HG03139 (cell line): ENCODE measurements around the gene TRPM3.
A peak's percentile ranks its signal among the peaks of the same experiment; 100 is the strongest.

Experiments used
- ATAC-seq: cut with Tn5 transposase; IDR thresholded peaks from one replicate; pipeline ENCODE4 v1.9.1; 2021; ENCODE audit not compliant: unreplicated experiment

Gene TRPM3

DNA sequence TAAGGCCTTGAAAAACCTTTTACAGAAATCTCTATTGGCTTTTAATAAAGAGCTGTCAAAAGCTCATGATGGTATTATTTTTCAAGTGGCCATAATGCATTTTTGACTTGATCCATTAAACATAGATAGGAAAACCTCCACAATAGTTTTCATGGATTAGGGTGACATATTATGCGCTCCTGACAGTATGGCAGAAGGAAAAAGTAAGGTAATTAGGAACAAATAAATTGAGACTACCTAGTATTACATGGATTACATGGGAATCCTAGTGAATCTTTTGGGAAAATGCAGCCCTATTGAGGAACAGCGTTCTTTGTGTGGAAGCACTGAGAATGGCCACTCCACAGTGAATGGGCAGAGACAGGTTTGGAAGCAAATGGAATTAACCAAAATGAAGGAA is 171.2 kb downstream of the TRPM3 start:
- no peak for ATAC-seq

DNA sequence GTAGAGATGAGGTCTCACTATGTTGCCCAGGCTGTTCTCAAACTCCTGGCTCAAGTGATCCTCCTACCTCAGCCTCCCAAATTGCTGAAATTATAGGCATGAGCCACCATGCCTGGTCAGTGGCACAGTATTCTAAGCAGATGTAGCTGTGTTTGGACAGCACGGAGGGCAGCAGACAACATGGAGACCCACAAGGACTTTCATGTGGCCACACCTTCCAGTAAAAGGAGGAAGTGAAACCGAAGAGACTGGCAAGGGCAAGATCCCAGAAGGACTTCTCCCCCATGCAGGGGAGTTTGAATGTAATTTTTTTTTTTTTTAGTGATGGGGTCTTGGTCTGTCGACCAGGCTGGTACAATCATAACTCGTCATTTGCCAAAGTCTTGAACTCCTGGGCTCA is 172.2 kb downstream of the TRPM3 start:
- ATAC-seq = no peak

DNA sequence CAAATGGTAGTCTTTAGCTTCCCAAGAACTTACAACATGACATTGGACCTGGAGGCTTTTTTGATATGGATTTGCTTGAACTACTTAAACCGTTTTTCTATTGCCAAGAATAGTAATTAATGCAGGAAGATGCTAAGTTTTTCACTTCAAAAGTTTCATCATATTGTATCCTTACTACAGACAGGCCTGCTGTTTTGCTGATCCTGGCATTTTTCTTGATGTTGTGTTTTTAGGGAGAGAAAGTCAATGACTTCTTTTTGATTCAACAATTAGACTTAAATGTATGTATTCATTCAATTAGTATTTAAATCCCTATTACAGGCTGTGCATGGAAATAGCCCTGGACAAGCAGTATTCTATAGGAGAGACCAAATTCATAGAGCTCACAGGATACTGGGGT is 172.7 kb downstream of the TRPM3 start:
- ATAC-seq = no peak

DNA sequence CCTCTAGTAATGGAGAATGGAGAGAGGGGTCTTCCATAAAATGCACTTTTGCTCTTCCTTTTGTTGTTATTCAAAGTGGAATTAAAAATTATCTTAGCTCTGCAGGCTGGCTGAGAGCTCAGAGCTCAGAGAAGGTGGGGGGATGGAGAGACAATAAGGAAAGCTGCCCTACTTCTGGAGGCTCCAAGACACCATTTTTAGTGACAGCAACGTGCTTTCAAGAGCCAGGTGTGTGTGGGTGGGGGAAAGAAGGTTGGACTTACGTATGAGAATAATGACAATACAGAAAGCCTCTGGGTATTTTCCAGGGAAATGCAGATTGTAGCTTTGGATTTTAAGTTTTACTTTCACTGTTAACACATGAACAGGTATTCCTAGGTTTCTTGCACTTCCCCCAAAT is 173.9 kb downstream of the TRPM3 start:
- no peak for ATAC-seq

DNA sequence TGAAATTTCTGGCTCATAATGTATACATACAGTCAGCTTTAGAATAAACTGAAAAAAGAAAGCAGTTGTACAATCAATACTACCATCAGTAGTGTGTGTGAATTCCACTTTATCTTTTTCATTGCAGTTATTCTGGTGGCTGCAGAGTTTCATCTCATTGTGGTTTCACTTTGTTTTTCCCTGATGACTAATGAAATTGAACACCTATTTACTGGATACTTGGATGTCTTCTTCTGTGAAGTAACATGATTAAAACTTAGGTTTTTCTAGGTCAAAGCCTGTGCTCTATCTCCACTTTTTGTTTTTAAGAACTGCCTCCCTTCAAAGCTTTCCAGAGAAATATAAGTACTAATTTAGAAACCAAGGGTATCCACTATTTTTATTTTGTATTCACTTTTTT is 174.3 kb downstream of the TRPM3 start:
- no peak for ATAC-seq

DNA sequence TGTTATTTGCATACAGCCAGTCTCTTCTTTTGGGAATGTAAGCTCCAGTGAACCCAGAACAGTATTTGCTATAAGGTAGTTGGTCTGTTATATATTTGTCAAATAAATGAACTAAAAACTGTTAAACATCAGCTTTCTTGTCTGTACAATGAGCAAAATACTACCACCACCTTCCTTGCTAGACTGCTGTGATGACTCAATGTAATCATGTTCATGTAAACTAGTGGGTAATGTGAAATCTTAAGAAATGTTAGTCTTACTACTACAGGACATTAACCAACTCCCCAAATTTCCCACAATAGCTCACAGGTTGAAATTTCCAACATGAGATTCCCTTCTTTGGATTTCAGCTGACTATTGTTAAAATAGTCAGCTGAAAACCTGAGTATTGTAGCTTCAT is 176.1 kb downstream of the TRPM3 start:
- no peak for ATAC-seq

DNA sequence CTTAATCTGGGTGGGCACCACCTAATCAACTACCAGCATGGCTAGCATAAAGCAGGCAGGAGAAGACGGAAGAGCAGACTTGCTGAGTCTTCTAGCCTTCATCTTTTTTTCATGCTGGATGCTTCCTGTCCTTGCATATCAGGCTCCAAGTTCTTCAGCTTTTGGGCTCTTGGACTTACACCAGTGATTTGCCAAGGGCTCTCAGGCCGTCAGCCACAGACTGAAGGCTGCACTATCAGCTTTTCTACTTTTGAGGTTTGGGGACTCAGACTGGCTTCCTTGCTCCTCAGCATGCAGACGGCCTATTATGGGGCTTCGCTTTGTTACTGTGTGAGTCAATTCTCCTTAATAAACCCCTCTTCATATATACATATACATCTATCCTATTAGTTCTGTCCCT is 180.2 kb downstream of the TRPM3 start:
- ATAC-seq = no peak

DNA sequence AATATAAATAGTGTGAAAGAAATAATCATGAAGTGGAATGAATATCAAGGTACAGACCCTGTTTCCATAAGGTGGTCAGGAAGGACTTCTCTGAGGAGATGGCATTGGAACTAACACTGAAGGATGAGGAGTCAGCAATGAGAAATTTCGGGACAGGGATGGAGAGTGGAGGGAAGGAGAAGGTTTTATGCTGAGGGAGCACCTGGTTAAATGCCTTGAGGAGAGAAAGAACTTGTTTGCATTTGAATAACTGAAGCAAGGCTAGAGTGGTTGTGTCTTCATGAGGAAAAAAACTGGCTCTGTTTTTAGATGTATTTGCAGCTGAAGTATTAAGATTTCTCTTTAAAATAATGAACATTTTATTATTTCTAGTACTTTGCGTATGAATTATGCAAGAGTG is 180.8 kb downstream of the TRPM3 start:
- no peak for ATAC-seq

DNA sequence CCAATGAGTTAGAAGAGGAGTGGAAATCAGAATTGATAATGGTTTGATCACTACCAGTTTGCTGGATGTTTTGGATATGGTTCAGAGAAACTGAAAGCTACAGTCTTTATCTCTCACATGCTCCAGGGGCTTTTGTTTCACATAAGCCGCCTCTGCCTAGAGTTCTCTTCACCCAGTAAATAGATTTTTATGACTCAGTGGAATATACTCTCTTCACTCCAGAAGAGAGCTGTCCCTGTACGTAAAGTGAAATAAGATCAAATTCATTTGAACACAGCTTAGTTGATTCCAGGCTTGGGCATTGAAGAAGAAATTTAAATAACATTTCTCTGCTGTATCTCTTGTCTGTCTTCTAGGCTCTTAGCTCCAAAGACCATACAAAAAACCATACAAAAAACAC is 184.9 kb downstream of the TRPM3 start:
- no peak for ATAC-seq

DNA sequence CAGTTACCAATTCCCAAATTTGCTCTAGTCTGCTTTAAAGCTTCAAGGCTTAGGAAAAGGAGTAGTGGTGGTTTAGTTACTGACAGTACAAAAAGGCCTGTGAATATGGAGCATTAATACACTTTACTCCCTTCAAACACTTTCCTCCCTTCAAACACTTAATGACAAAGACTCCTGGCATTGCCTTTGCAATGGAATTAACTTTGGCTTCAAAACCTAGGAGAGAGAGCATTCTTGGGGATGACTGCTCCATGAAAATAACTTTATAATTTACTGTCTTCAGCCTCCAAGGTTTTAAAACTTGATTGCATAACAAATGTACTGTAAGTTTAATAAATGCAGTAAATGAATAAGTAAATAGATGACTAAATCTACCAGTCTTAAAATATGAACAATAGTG is 185.6 kb downstream of the TRPM3 start:
- ATAC-seq = no peak

DNA sequence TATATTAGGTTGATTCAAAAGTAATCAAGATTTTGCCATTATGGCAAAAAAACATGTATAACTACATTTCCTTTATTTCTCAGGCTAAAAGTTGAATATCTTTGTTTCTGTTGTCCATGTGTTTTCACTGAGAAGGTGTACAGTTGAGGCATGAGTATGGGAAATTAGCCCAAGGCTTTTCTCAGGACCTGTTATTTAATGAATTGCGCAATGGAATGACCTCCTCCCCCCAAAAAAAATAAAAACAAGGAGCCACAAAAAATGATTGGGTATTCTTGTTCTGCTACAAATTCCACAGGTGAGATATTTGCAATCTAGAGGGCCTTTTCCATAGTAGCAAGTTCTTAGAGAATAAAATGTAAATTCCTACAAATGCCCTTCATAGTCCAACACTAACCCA is 186.8 kb downstream of the TRPM3 start:
- no peak for ATAC-seq

DNA sequence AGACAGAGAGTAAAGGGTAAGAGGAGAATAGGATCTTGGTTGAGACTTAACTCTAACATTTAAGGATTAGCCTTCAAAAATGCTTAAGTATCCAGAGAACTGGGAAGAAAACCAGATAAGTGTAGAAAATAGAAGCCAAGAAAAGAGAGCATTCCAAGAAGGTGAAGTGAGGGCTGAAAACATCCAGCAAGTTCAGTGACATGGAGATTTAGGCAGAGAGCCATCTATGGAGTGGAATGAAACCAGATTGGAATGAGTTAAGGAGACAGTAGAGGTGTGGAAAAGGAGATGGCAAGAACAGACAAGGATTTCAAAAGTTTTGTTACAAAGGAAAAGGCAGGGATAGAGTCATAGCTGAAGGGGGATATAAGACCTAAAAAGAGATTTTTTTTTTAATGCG is 188.1 kb downstream of the TRPM3 start:
- ATAC-seq = no peak

DNA sequence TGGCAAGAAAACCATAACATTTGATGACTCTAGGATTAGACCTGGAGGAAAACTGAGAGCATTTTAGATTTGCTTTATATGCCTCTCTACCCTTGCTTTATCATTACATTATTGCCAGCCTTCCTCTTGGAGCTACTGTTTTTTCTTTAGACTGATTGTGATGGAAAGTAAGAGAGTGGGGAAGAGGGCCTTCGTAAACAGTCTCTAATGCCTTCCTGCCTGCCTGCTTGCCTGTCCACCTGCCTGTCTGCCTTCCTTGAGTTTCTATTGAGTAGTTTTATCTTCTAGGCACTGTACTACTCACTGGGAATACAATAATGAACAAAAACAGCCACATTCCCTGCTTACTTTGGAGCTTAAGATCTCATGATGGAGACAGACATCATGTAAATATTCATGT is 189.3 kb downstream of the TRPM3 start:
- ATAC-seq = no peak

DNA sequence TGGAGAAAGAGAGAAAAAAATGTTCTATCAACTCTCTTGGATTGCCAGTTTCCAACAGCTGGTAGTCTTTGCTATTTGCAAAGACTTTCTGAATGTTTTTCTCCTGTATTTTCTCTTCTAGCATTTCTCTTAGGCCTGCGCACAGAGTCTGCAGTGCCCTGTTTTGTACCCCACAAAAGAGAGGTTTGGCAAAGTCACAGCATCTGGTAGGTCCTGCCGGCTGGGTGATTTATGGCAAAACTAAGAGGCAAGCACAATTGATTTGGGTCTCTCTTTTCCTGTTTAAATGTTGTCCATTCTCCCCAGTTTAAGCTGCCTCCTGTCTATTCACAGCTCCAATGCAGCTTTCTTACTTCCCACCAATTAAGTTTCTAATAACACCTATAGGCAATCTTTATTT is 193.9 kb downstream of the TRPM3 start:
- ATAC-seq = no peak

DNA sequence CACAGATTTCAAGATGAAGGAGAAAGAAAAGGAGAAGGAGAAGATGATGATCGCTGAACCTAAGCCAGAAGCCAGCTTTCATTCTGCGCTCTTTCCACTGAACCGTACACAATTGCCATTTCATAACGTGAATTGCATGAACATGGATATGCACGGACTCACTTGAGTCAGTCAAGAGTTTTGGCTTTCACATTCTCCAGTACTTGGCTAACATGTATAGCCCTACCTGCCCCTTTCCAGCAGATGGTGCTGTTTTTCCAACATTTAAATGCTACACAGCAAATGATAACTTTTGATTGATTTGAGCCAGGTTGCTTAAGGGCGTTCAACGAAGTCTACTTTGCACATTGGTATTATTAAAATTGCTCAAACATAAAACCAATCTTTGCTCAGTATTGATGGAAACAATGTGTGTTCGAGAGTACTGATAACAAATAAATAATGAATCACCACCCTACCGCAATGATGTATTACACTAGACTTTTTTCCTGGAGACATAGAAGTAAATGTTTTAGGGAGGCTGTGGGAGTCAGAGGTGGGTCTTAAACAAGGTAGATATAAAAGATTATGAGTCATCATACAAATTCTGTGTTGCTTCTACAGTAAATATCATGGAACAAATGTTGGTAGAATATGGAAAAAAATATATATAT is 196.4 kb downstream of the TRPM3 start:
- peak; percentile 80 for ATAC-seq

DNA sequence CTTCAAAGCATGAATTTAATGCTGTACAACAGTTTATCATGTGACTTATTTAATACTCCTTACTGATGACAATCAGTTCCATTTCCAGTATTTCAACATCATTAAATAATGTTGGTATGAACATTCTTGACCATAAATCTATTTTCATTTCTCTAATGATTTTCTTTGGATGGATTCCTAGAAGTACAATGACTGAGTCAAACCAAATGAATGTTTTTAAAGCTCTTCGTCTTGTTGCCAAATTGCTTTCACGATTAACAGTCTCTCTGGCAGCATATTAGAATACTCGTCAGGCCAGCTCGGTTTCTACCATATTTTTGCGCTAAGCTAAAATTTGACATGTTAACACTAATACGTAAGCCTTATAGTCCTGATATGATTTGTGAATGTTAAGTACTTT is 197.0 kb downstream of the TRPM3 start:
- no peak for ATAC-seq

DNA sequence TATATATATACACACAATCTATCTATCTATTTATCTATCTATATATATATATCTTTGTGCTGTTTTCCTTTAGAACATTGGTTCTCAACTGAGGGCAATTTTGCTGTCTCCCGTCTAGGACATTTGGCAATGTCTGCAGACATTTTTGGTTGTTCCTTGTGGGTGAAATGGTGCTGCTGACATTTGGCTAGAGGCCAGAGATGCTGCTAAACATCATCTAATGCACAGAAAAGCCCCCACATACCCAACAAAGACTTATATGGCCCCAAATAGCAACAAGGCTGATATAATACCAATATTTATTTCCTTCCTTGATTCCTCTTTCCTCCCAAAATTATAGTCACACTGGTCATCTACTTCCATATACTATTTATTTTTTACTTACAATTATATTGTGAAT is 197.5 kb downstream of the TRPM3 start:
- ATAC-seq = no peak

DNA sequence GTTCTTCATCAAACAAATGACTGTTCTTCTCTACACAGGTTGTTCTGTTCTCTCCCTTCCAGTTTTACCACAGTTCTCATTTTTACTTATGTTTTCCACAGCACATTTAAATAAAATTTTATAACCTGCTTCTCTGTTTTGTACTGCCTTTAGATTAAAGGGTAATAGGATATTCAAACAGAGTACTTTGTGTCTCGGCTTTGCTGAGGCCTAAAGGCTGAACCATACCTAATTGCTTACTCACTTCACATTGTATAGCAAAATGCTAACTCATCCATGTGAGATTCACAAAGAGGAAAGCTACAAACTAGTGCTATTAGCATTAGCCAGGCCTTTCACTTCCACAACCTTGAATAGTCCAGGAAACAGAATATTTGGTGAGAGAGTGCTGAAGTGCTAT is 200.3 kb downstream of the TRPM3 start:
- ATAC-seq = no peak

DNA sequence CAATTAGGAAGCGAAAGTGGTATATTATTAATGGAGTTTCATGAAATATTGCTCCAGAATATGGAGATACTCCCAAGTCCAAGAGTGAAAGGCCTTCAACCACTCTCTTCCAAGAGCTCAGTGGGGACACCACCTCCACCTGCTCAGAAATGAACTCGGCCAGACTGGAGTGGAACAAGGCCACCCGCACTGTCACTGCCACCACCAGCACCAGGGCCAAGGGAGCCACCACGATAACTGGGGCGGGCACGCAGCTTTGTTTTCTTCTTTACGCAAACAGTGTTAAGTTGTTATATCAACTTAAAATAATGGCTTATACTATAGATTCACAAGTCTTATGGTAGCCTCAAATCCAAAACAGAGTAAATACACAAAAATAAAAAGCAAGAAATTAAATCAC is 204.1 kb downstream of the TRPM3 start:
- ATAC-seq = no peak

DNA sequence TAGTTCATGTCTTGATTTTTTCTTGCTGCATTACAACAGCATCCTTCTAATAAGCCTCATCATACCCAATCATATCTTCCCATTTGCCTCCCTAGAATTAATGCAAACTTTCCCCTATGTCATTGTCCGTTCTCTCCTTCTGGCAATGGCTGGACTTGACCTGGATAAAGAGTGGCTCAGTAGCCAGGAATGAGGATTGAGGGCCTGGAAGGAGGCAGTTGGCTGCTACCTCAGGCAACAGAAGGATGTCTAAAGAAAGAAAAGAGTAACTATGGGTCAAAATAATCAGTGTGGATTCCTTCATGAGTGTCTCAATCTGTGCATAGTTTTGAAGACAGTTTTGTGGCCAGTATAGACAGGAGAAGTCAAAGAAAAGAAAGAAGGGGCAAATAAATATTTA is 209.6 kb downstream of the TRPM3 start:
- ATAC-seq = no peak

DNA sequence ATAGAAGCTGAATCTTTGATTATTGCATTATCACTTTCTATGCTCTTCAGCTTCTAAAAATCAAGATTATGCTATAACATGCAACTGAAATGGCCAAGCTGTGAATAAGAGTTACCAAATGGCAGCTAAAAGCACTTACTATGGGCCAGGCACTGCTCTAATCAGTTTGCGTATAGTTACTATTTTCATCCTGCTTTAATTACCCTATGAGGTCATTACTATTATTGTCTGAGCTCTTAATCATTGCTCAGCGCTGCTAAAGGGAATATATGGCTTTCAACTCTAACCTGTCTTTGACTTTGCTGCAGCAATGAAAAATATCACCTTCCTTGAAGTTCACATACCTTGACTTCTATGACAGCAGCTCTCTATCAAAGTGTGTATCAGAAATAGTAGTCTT is 210.8 kb downstream of the TRPM3 start:
- no peak for ATAC-seq

DNA sequence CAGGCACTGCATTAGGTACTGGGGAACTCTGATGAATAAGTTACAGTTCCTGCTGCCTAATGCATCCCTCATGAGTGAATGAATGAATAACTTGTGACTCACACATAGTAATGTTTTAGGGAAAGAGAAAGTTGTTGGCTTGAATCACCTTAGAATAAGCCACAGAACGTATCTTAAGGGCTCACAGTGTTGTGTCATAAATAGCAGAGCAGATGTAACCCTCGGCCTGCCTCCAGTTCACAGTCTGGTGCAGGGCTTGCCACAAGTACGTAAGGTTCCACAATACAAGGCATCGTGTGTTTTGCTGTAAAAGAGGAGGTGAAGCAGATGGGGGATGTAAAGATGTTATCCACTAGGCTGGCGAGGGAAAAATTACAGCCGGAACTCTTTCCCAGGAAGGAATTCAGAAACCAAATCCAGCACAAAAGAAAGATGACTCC is 218.7 kb downstream of the TRPM3 start:
- peak; percentile 71 for ATAC-seq

DNA sequence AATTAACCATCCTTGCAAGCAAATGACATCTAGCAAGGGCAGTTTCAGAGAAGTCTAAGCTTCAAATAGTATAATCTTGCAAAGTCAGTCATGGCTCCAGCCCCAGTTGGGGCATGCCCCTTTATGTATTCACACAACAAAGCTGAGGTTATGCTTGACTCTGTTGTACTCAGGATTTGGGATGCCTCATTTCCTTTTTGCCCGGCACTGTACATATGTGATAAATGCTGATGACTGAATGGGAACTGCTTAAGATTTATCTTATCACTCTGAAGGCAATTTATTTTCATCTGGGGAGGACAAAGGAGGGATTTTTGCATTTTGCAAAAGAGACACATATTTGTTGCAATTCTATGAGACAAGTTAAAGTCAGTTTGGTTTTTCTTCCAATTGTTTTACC is 219.2 kb downstream of the TRPM3 start:
- ATAC-seq = no peak

DNA sequence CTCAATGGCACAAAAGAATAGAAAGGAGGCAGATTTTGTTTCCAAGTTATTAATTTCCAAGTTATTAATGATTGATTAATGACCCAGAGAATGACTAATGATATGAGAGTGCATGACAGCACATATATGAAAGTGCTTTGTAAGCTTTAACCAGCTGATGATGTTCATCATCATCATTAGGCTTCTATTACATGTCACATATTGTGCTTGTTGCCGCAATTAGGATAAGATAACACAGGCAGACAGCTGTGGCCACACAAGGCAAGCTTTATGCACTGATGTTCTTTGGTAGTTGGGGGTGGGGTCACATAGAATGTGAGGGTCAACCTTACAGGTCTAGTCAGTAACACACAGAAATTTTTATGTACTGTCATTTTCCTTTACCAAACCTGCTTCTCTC is 219.7 kb downstream of the TRPM3 start:
- no peak for ATAC-seq
